Subcutaneous abdominal adipose tissue (tissue), 5 donors: ENCODE measurements around the gene AJM1.

Source experiments
- H3K27ac ChIP-seq: one replicate; pipeline ENCODE4 v1.7.0; 2013; ENCODE audit warnings: low read depth, mild to moderate bottlenecking, inconsistent platforms, low read length, moderate library complexity
- H3K27me3 ChIP-seq, 5 donors: one replicate each; pipeline ENCODE4 v1.7.0; 2013; ENCODE audit warnings: low read length in 5 of 5, inconsistent platforms in 1 of 5; ENCODE audit not compliant: control insufficient read depth in 5 of 5, insufficient read depth in 4 of 5
- H3K36me3 ChIP-seq, 5 donors: one replicate each; pipeline ENCODE4 v1.7.0; 2013; ENCODE audit warnings: low read length in 5 of 5; ENCODE audit not compliant: control insufficient read depth in 5 of 5, insufficient read depth in 5 of 5
- H3K4me1 ChIP-seq, 5 donors: one replicate each; pipeline ENCODE4 v1.7.0; 2013; ENCODE audit warnings: low read length in 5 of 5, mild to moderate bottlenecking in 3 of 5, moderate library complexity in 1 of 5; ENCODE audit not compliant: control insufficient read depth in 5 of 5, insufficient read depth in 5 of 5
- H3K4me3 ChIP-seq, 5 donors: one replicate each; pipeline ENCODE4 v1.7.0; 2013; ENCODE audit warnings: low read length in 5 of 5, low read depth in 1 of 5
- H3K9ac ChIP-seq, 5 donors: one replicate each; pipeline ENCODE4 v1.7.0; 2013; ENCODE audit warnings: low read length in 5 of 5, mild to moderate bottlenecking in 4 of 5, moderate library complexity in 3 of 5
- H3K9me3 ChIP-seq, 5 donors: one replicate each; pipeline ENCODE4 v1.7.0; 2013; ENCODE audit warnings: low read length in 5 of 5; ENCODE audit not compliant: control insufficient read depth in 5 of 5
- donor health status: healthy.
- donor health status: healthy.
- donor health status: healthy.
- donor health status: healthy.
- donor health status: healthy.

AJM1 gene

GRCh38 chr9:136885950-136886578 is 43.8 kb downstream of the AJM1 start, which contains the start of gene TRAF2:
Gene TRAF2 (plus strand): TSS chr9:136886516. CDS start chr9:136898741, 12,225 bp downstream.
- Histone ChIP-seq H3K27ac (peak within 1 kb of the TSS; percentile 95), H3K9ac (peak within 1 kb of the TSS; percentile 73 to 96 (median 90)), H3K36me3 (peaks cover 0 to 10% (median 5%) of the 10 kb centered on the region in 5 donors), H3K27me3 (peaks cover 0 to 11% (median 0%) of the 10 kb centered on the region in 5 donors), H3K9me3 (no peaks in the 10 kb centered on the region), H3K4me1 (peaks cover 2 to 36% (median 27%) of the 10 kb centered on the region in 5 donors), H3K4me3 (peak within 1 kb of the TSS in 4 of 5 donors; percentile 66 to 85 (median 76))

DNA sequence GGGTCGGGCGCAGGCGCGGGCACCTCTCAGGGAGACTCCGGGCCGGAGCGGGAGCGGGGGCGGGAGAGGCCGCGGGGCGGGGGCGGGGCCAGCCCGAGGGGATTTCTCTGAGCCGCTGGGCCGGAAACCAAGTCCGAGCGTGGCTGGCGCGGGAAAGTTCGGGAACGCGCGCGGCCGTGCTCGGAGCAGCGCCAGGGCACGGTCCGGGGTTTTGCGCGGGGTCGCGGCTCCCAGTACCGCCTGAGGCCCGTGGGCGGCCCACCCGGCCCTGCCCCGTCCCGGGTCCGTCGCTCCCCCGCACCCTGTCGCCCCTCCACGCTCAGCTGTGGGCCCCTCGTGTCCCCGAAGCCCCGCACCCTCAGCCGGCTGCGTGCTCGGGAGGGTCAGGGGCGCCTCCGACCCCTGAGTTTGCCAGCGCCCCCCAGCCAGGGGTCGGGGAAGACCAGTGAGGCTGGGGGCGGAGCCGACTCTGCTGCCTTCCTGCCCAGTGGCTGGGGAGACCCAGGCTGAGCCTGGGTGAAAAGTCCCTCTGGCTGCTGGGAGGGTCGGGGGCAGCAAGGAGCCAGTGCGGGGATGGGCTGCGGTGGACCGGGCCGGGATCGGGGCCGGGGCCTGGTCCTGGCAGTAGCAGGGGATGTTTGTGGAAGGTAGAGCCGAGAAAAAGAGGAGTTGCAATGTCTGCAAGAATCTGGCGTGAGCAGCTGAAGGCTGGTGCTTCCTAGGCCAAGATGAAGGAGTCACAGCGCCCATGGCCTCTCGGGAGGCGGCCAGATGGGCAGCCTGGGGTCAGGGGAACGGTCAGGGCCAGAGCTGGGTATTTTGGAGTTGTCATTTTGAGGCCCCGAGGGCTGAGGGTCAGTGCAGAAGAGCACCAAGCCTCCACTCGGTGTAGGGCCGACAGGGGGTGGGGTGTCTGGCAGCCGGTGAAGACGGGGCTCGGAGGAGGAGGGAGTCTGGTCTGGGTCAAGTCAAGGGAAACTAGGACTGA is 44.6 kb downstream of the AJM1 start:
- H3K4me1 ChIP-seq = peaks cover 2 to 29% (median 22%) of the 10 kb centered on the region in 5 donors
- H3K9ac ChIP-seq = peak overlapping the region; percentile 73 to 96 (median 90)
- H3K9me3 ChIP-seq = no peaks in the 10 kb centered on the region
- peaks cover 0 to 11% (median 5%) of the 10 kb centered on the region in 5 donors for H3K36me3 ChIP-seq
- peak overlapping the region; percentile 95 for H3K27ac ChIP-seq
- H3K4me3 ChIP-seq = peak overlapping the region in 4 of 5 donors; percentile 61 to 85 (median 75)
- H3K27me3 ChIP-seq = peaks cover 0 to 5% (median 0%) of the 10 kb centered on the region in 5 donors

- Histone ChIP-seq H3K4me1 (peaks cover 0 to 18% (median 14%) of the 10 kb centered on the region in 5 donors), H3K27me3 (no peaks in the 10 kb centered on the region), H3K27ac (no peak overlapping the region), H3K9ac (no peak overlapping the region), H3K36me3 (peaks cover 0 to 14% (median 9%) of the 10 kb centered on the region in 5 donors), H3K9me3 (no peaks in the 10 kb centered on the region), H3K4me3 (no peak overlapping the region)
These were observed 46.2 kb downstream of the AJM1 start for GRCh38 chr9:136888454-136888853.

GRCh38 chr9:136889858-136890257 is 47.6 kb downstream of the AJM1 start:
- Histone ChIP-seq H3K27ac (no peak overlapping the region), H3K9me3 (no peaks in the 10 kb centered on the region), H3K36me3 (peaks cover 0 to 17% (median 9%) of the 10 kb centered on the region in 5 donors), H3K4me1 (peaks cover 0 to 18% (median 14%) of the 10 kb centered on the region in 5 donors), H3K9ac (no peak overlapping the region), H3K27me3 (no peaks in the 10 kb centered on the region), H3K4me3 (no peak overlapping the region)

DNA sequence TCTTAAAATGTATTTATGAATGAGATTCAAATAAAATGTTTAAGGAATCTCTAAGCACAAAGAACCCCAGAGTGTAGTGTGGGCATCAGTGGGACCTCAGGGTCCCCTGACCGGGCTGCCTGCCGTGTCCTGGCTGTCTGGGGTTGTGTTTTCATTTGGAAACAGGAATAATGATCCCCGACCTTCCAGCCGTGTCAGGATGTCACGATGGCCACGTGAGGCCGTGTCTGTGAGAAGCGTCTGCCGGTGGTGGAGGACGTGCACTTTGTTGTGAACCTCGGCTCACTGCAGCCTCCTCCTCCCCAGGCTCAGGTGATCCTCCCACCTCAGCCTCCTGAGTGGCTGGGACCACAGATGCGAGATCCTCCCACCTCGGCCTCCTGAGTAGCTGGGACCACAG is 48.4 kb downstream of the AJM1 start:
- H3K9me3 ChIP-seq = no peaks in the 10 kb centered on the region
- H3K27me3 ChIP-seq = no peaks in the 10 kb centered on the region
- no peak overlapping the region for H3K9ac ChIP-seq
- H3K4me1 ChIP-seq = peaks cover 0 to 14% (median 12%) of the 10 kb centered on the region in 5 donors
- no peak overlapping the region for H3K27ac ChIP-seq
- no peak overlapping the region for H3K4me3 ChIP-seq
- peaks cover 0 to 23% (median 12%) of the 10 kb centered on the region in 5 donors for H3K36me3 ChIP-seq
